ENCODE measurements around the gene PAPOLA. TPM values are rescaled to one million over a fixed set of nuclear protein-coding genes. Genes with fewer than 3 reads are reported as not detected.

Gene PAPOLA
- total and polyA plus RNA-seq, 2 of the 4 experiments (the other 2 are of a cell fraction): 73.8 to 128 TPM

- H3K18ac ChIP-seq (ENCODE audit: low read depth, low read length): no peak overlapping the region
- H3K9me1 ChIP-seq (ENCODE audit: insufficient read depth, low read length): no peaks in the 10 kb centered on the region
- no peak overlapping the region for H3K27ac ChIP-seq (ENCODE audit: insufficient read depth, low read length)
- no peak overlapping the region for H3K4me2 ChIP-seq (ENCODE audit: low read depth, low read length)
- H2AK5ac ChIP-seq (ENCODE audit: low read depth, low read length): no peak overlapping the region
- no peak overlapping the region for H3K4me3 ChIP-seq (ENCODE audit: insufficient read depth, low read depth, low read length)
- no peaks in the 10 kb centered on the region; the same call in 1 of the 2 replicates for H4K20me1 ChIP-seq (ENCODE audit: insufficient read depth, low read length)
- no peak overlapping the region for H3K9ac ChIP-seq (ENCODE audit: low read depth, low read length)
- POLR2A ChIA-PET (ENCODE audit: unreplicated experiment): no interaction called here
- H2AK9ac ChIP-seq (replicated peaks; ENCODE audit: low read depth, low read length, poor library complexity): no peak overlapping the region
- H2BK5ac ChIP-seq (ENCODE audit: low read depth, low read length, poor library complexity, severe bottlenecking): no peak overlapping the region
- intact Hi-C loops (cut with micrococcal nuclease): no loop called here
- in situ Hi-C loops (cut with MboI; ENCODE audit: low sequenced_read_pairs): no loop called here
- dilution Hi-C loops (cut with HindIII; ENCODE audit: low sequenced_read_pairs, unreplicated experiment): no loop called here
- H3K4ac ChIP-seq (ENCODE audit: low read depth, low read length): no peak overlapping the region
- H4K5ac ChIP-seq (ENCODE audit: low read depth, low read length): no peak overlapping the region
- H4K91ac ChIP-seq (ENCODE audit: insufficient read depth, low read depth, low read length): no peak overlapping the region
- no peak overlapping the region for H2AFZ ChIP-seq (replicated peaks; ENCODE audit: low read length, poor library complexity)
- no peak overlapping the region for H2BK120ac ChIP-seq (ENCODE audit: low read depth, low read length)
- H3K27me3 ChIP-seq (ENCODE audit: control insufficient read depth, insufficient read depth, low read length): no peaks in the 10 kb centered on the region
- CTCF ChIA-PET: no interaction called here
- H3K14ac ChIP-seq (replicated peaks; ENCODE audit: low read depth, low read length): no peak overlapping the region
- BruUV-seq (replicated peaks): no TSS peak
- no CpG with 5 or more reads among the region's 1 CpG for WGBS, 2 experiments (ENCODE audit: extremely low coverage in 2 of 2, insufficient read length in 1 of 2)
- peak; percentile 75 for TF ChIP-seq MAFK (IDR thresholded peaks at IDR 0.05; ENCODE audit: low read depth, low read length)
- no peak for TF ChIP-seq POLR2A (IDR thresholded peaks at IDR 0.05; ENCODE audit: low read depth, low read length)
- DNase-seq (no peak), ATAC-seq (ENCODE audit: low read depth) (no peak)
- H3K9me3 ChIP-seq (ENCODE audit: control insufficient read depth, insufficient read depth, low read length): no peaks in the 10 kb centered on the region
- H4K8ac ChIP-seq (ENCODE audit: low read depth in 2 of 2, low read length in 2 of 2): no peak overlapping the region
- peaks cover 1% of the 10 kb centered on the region for H3K4me1 ChIP-seq (ENCODE audit: control insufficient read depth, insufficient read depth, low read length)
- no peak overlapping the region for H3K23ac ChIP-seq (ENCODE audit: low read depth, low read length)
- no peak overlapping the region for H3K56ac ChIP-seq (ENCODE audit: extremely low read depth, insufficient read depth, low read length)
- H3K79me1 ChIP-seq (ENCODE audit: low read depth in 1 of 2, low read length in 2 of 2): peaks cover 2 to 5% of the 10 kb centered on the region in 2 experiments
- no peak overlapping the region for H2BK15ac ChIP-seq (ENCODE audit: low read depth, low read length)
- H3K36me3 ChIP-seq (ENCODE audit: control insufficient read depth, insufficient read depth, low read length): peaks cover 6% of the 10 kb centered on the region; the same call in 1 of the 2 replicates
- H2BK20ac ChIP-seq (ENCODE audit: low read depth, low read length): no peak overlapping the region
Observed at GRCh38 chr14:96536807-96537206, 34.6 kb downstream of the PAPOLA start.

All from IMR-90 (cell line).